Measurements from ENCODE around the gene WNT10A. TPM values are rescaled to one million over a fixed set of nuclear protein-coding genes. Genes with fewer than 3 reads are reported as not detected.

The WNT10A gene
- total RNA-seq, 4 donors from 2014 or later, result 0.15 to 0.97 TPM; not detected in 2

DNA sequence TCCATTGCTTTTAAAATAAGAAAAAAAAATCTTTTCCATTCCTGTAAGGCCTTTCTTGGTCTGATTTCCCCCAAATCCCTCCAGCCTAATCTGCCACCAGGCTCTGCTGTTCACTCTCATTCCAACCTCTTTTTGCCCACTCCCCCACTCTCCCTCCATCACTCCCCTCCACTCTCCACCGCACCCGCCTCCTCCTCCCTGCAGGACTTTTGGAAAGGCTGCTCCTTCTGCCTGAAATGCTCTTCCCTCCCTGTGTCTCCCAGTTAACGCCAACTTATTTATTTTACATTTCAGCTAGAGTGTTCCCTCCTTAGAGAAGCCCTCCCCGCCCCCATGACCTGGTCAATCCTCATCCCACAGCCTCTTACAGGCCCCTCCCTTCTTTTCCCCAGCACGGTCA is 25.8 kb upstream of the WNT10A start:
- Histone ChIP-seq H3K4me1 (peaks cover 0 to 6% of the 10 kb centered on the region in 2 donors), H3K9me3 (no peaks in the 10 kb centered on the region), H3K27ac (no peak overlapping the region), H3K4me3 (no peak overlapping the region), H3K27me3 (peaks cover 0 to 5% of the 10 kb centered on the region in 2 donors), H3K36me3 (no peaks in the 10 kb centered on the region)
- TF ChIP-seq POLR2A (IDR thresholded peaks at IDR 0.05), result no peak
- TF ChIP-seq, protein P1, sequence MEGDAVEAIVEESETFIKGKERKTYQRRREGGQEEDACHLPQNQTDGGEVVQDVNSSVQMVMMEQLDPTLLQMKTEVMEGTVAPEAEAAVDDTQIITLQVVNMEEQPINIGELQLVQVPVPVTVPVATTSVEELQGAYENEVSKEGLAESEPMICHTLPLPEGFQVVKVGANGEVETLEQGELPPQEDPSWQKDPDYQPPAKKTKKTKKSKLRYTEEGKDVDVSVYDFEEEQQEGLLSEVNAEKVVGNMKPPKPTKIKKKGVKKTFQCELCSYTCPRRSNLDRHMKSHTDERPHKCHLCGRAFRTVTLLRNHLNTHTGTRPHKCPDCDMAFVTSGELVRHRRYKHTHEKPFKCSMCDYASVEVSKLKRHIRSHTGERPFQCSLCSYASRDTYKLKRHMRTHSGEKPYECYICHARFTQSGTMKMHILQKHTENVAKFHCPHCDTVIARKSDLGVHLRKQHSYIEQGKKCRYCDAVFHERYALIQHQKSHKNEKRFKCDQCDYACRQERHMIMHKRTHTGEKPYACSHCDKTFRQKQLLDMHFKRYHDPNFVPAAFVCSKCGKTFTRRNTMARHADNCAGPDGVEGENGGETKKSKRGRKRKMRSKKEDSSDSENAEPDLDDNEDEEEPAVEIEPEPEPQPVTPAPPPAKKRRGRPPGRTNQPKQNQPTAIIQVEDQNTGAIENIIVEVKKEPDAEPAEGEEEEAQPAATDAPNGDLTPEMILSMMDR (IDR thresholded peaks at IDR 0.05), result no peak
- DNase-seq, result no peak
- intact Hi-C loops (cut with DNase I; ENCODE audit: low total_unique reads), result no loop called here

DNA sequence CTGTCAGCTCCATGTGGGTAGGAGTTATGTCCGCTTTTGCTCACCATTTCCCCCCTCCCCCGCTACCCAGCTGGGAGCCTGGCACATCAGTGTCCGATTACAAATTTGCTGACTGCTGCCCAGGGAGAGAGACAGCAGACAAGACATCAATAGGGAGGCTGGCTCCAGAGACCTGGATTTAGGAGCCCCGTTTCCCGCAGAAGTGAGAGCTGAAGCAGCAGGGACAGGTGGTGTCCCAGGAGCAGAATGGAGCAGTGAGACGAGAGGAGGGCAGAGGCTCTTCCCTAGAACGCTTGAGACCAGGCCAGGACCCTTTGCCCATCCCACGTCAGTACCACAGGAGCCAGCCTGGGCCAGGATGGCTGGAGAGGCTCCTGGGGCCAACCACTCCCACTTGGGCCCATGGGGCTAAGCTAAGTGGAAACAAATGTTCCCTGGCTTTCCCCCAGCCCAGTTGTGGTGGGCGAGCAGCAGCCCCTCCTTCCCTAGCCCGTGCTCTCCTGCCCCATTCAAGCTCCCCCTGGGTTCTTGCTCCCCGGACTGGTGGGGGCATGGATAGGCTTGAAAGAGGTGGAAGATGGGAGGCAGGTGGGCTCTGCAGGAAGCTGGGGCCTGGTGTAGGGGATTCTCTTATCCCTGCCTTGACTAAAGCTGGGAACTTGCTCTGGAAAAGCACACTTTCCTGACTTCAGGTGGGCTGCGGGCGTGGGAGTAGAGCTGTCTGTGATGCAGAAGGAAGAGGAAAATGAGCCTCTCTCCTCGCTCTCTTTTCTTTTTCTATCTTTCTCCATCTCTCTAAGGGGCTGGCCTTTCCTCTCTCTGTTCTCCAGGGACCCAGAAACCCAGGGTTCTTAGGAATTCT is 25.1 kb upstream of the WNT10A start:
- no peak overlapping the region for H3K27ac ChIP-seq
- intact Hi-C loops (cut with DNase I; ENCODE audit: low total_unique reads), result no loop called here
- no peak for DNase-seq
- peaks cover 0 to 10% of the 10 kb centered on the region in 2 donors for H3K4me1 ChIP-seq
- no peak overlapping the region for H3K4me3 ChIP-seq
- H3K36me3 ChIP-seq, result no peaks in the 10 kb centered on the region
- TF ChIP-seq, protein P1 (IDR thresholded peaks at IDR 0.05), result no peak
- no peak for TF ChIP-seq POLR2A (IDR thresholded peaks at IDR 0.05)
- no peaks in the 10 kb centered on the region for H3K9me3 ChIP-seq
- peaks cover 0 to 10% of the 10 kb centered on the region in 2 donors for H3K27me3 ChIP-seq

DNA sequence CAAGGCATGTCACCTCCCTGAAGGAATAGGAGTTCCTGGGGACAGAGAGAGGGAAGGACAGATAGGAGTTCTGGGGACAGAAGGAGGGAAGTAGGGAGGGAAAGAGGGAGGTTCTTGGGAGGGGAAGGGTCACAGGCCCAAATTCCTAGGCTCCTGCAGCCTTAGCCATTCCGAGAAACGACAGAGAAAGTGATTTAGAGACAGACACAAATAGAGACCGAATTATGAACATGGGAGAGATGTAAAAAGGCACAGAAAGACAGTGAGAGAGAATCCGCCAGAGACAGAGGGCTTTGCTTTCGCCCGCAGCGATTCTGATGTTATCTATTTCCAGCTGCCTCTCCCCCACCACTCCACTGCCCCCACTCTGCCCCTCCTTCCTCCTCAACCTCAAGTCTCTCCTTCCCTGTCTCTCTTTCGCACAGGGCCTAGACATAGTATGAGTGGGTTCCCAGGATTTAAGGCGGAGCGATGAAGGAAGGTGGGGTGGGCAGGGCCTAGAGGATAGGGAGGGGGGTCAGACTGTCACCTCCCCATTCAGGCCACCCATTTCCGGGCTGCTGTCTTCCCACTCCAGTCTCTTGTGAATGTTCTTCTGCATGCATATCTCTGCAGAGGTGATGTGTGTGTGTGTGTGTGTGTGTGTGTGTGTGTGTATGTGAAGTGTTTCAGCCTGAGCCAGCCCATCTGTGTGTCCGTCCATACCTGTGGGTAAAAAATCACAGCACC is 24.3 kb upstream of the WNT10A start:
- H3K36me3 ChIP-seq, result no peaks in the 10 kb centered on the region
- DNase-seq, result no peak
- H3K4me1 ChIP-seq, result peaks cover 0 to 10% of the 10 kb centered on the region in 2 donors
- no peak overlapping the region for H3K27ac ChIP-seq
- TF ChIP-seq, protein P1 (IDR thresholded peaks at IDR 0.05), result no peak
- no peak for TF ChIP-seq POLR2A (IDR thresholded peaks at IDR 0.05)
- intact Hi-C loops (cut with DNase I; ENCODE audit: low total_unique reads), result no loop called here
- H3K4me3 ChIP-seq, result no peak overlapping the region
- H3K9me3 ChIP-seq, result no peaks in the 10 kb centered on the region
- H3K27me3 ChIP-seq, result peaks cover 6 to 12% of the 10 kb centered on the region in 2 donors

DNA sequence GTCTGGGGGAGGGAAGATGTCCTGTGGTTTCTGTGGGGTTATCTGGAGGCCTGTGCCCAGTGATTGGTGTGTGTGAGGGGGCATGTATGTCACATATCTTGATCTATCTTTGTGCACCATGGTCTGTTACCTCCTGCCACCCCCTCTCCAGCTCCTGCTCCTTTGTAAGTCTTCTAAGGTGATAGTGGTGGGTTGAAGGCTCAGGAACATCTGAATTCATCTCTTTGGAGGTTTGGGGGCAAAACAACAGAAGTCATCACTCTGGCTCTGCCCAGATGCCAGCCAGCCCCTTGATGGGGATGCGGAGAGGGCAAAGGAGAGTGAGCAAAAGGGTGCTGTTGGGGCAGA is 23.8 kb upstream of the WNT10A start:
- TF ChIP-seq, protein P1 (IDR thresholded peaks at IDR 0.05), result no peak
- TF ChIP-seq POLR2A (IDR thresholded peaks at IDR 0.05), result no peak
- DNase-seq, result no peak
- H3K36me3 ChIP-seq, result no peaks in the 10 kb centered on the region
- H3K27me3 ChIP-seq, result peaks cover 6 to 12% of the 10 kb centered on the region in 2 donors
- intact Hi-C loops (cut with DNase I; ENCODE audit: low total_unique reads), result no loop called here
- no peak overlapping the region for H3K4me3 ChIP-seq
- H3K27ac ChIP-seq, result no peak overlapping the region
- H3K9me3 ChIP-seq, result no peaks in the 10 kb centered on the region
- H3K4me1 ChIP-seq, result peaks cover 0 to 10% of the 10 kb centered on the region in 2 donors
